Fibroblast of skin of back (primary cell): Measurements from ENCODE around the gene ACTL8.
A peak's percentile ranks its signal among the peaks of the same experiment; 100 is the strongest.

ENCODE experiments used
- DNase-seq: peaks from one replicate; pipeline ENCODE4 v3.0.0-alpha.2; 2013

ACTL8 gene

GRCh38 chr1:17849216-17849615, 94.1 kb downstream of the ACTL8 start:
- no peak for DNase-seq

DNA sequence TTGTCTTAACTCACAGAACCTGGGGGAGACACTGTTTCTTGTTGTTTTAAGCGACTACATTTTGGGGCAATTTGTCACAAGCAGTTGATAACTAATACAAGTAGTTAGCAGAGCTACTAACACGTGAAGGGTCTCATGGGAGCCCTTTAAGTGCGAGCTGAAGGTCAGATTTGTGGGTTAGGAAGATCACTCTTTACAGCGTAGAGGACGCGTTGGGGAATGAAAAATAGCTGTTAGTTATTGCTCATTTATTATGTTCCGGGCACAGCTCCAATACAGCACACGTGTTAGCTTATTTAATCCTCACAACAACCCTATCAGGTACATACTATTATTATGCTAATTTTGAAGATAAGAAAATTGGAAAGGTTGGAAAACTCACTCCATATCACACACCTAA, 95.9 kb downstream of the ACTL8 start:
- no peak for DNase-seq

DNA sequence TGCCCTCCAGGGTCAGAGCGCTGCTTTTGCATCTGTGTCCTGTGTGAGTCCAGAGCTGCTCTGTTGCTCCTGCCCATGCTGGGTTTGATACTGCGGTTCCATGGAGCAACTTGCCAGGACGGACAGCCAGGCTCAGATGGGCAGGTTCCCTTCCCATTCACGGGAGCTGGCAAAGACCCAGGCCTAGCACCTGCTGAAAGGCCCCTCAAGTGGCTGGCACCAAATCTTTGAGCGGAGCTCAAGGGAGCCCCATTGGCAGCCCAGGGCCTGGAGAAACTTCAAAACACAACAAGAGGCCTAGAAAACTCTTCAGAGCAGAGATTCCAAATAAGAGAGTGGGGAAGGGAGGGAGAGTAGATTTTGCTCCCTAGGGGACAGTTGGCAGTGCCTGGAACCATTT, 97.2 kb downstream of the ACTL8 start:
- no peak for DNase-seq

GRCh38 chr1:17853241-17853935, 98.3 kb downstream of the ACTL8 start:
- no peak for DNase-seq

DNA sequence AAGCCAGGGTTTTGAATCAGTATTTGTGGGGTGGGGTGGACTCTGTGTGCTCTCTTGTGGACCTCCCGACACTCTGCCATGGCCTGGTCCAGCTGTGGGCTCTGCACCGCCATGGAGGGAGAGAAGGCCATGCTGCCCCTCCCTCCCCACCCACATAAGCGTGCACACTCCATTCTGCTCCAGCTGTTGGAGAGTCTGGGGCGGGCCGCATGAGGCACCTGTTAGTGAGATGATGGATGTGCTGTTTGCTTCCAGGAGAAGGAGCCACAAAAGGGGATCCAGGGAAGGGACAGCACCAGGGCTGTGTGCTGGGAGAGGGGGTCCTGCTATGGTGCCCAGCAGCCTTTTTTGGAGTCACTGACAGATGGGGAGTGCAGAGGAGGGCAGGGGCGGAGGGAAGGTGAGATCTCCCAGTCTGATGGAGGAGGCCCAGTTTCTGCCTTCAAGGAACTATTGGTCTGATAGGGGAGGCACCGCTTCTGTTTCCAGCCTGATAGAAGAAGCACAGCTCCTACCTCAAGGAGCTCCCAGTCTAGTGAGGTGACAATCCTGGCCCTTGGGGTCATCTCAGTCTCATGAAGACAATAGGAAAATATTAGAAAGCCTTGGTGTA, 101.5 kb downstream of the ACTL8 start:
- DNase-seq, result no peak

GRCh38 chr1:17857109-17857499, 102.0 kb downstream of the ACTL8 start:
- DNase-seq, result no peak

DNA sequence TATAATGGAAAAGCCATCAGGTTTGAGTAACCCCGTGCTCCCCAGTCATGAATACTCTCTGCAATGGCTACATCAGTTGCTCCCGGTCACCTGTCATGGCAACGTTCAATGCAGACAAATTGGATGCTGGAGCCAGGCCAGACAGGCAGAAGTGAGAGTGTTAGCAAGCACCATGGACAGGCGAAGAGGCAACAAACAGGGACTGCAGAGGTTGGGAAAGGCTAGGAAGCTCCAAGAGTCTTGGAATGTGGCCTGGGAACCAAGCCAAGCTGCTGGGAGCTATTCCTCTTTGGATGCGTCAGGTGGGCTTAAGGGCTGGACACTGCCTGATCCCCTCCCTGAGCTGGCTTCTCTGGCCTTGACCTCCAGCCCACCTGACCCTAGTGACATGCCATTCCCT, 102.9 kb downstream of the ACTL8 start:
- DNase-seq, result peak; percentile 32

GRCh38 chr1:17860812-17861211, 105.7 kb downstream of the ACTL8 start:
- no peak for DNase-seq

GRCh38 chr1:17861685-17862084, 106.6 kb downstream of the ACTL8 start:
- peak; percentile 47 for DNase-seq

GRCh38 chr1:17862121-17862520, 107.0 kb downstream of the ACTL8 start:
- no peak for DNase-seq

DNA sequence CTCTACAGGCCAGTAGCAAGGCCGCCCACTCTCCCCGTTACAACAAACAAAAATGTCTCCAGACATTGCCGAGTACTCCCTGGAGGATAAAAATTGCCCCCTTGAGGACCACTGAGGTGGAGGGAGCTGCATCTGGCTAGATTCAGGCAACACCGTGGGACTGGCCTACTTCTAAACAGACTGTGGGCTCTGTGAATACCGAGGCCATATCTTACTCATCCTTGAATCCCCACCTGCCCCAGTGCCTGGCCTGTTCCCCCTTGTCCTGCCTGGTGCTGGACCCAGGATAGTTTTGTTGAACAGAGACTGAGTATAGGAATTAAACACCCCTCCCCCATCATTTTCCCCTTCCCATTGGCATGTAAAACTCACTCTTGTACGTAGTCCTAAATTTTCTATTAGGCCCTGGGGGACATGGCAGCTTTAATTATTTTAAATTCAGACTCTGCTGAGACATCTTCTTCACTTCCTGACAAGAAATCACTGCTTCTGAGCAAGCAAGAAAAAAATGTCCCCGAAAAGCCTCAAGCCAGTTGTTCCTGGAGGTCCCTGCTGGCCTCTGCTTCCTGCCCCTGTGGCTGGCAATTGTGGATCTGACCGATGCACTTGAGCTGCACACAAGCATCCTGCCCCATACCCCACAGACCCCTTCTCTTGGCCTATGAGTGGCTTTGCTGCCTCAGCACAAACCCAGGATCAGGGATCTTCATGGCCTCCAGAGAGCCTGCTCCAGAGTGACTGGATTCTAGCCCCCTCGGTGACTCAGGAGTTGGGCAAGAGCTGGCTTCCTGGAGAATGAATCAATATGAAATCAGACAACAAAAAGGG, 111.0 kb downstream of the ACTL8 start:
- DNase-seq, result peak; percentile 95

- no peak for DNase-seq
Measured at GRCh38 chr1:17866740-17867029, 111.6 kb downstream of the ACTL8 start.

- no peak for DNase-seq
Measured at GRCh38 chr1:17867470-17867869, 112.3 kb downstream of the ACTL8 start.

DNA sequence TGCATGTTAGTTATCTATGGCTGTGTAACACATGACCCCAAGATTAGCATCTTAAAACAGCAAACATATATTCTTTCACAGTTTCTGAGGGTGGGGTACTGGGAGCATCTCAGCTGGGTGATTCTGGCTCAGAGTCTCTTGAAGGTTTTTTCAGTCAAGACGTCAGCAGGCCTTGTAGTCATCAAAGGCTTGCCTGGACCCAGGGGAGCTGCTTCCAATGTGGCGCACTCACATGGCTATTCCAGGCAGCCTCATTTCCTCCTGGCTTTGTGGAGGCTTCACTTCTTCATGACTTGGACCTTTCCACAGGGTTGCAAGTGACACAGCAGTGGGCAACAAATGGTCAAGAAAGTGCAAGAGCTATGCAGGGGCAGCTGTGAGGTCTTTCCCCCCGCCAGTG, 114.7 kb downstream of the ACTL8 start:
- peak; percentile 70 for DNase-seq

DNA sequence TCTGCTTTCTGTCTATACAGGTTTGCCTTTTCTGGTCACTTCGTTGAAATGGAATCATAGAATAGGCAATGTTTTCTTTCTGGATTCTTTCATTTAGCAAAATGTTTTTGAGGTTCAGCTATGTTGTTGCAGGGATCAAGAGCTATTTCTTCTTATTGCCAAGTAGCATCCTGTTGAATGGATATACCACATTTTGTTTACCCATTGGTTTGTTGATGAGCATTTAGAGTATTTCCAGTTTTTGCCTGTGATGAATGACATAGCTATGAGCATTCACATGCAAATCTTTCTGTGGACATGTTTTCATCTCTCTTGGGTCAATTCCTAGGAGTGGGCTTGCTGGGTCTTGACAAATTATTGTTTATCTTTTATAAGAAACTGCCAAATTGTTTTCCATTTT, 115.5 kb downstream of the ACTL8 start:
- no peak for DNase-seq

DNA sequence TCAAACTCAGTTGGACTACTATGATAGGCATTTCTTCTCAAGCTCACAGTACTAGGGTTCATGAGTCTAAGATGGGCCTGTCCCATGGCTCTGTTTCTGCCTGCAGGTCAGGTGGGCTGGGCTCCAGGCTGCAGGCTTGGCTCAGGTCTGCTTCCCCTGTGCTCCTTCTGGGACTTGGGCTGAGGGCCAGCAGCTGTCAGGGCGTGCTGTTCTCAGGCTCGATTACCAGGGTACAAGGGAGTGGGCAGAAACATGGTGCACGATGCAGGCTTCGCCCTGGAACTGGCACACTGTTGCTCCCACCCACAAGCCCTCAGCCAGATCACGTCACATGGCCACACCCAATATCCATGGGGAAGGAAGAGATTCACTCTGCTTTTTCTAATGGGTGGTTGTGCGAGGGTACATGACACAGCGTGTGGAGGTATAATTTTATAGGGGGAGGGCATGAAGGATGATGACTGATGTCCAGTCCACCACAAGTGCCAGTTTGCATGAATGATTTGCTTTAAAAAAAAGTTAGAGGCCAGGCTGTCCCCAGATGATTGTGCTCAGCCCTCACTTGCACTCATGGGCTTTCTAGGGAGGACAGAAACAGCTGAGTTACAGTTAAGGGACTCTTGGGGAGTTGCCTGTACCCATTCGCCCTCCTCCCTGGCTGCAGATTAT, 118.0 kb downstream of the ACTL8 start:
- DNase-seq, result no peak

GRCh38 chr1:17874231-17874630, 119.1 kb downstream of the ACTL8 start:
- DNase-seq, result peak; percentile 97

DNA sequence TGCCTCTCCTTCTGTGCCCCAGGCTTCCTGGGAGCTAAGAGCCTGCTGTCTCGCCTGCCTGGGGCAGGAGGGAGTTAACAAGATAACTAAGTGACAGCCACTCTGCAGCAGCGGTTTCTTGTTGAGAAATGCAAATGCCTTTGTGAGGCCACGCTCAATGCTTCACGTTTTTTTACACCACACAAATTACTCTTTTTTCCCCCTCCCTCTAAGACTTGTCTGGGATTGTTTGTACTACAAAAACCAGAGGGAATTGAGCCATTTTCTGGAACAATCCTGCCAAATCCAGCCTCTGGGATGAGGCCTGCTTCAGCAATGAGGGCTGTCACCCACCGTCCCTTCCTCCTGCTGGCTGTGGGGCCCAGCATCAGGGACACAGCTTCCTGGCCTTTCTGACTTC, 119.6 kb downstream of the ACTL8 start:
- peak; percentile 95 for DNase-seq

DNA sequence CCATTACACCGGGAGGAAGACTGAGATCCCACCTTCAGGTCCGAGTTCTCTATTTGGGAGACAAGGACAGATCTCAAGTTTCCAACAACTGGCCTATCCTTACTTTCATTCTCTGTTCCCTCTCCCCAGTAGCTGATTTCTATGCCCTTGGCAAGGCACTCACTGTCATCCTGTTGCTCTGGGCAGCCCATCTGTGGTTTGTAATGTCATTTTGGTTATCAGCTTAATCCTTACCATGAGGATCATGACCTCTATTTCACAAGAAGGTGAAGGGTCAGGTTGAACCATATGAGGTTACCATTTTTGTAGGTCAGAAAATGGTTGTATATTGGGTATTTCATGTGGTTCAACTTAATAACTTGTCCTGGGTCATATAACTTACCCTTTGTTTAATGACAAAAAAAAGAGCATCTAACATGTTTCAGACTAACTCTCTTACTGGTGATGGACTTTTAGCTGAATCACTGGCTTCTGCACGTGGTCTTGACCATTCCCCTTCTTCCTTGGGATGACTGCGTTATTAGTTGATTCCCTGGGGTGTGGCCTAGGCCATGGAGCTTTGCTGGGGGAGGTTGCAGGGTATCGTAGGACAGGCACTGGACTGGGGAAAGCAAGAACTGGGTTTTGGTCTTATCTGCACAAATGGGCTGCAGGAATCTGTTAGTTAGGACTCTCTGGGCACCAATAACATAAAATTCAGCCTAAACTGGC, 120.2 kb downstream of the ACTL8 start:
- DNase-seq, result peak; percentile 80

DNA sequence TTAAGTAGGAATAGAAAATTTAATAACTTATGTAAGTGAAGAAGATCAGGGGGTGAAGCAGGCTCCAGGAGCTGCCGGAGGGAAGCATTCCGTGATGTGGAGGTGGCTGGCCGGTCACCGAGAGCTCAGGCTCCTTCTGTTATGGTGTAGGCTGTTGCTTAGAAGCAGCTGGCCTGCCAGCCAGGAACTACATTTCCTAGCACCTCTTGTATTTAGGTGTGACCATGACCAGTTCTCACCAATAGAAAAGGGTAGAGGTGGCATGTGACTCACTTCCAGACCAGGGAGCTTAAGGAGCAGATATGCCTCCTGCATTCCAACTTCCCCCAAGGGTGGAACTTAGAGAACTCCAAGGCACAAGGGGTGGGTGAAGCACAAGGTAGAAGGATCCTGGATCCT, 120.7 kb downstream of the ACTL8 start:
- peak; percentile 60 for DNase-seq
